Activated B cell treated with CpG ODN at 0.5 μM for 24 hours (primary cell): ENCODE measurements around the gene MEAF6. TPM values are rescaled to one million over a fixed set of nuclear protein-coding genes. Genes with fewer than 3 reads are reported as not detected.
A peak's percentile ranks its signal among the peaks of the same experiment; 100 is the strongest.

Experiments used
- ATAC-seq: fragments of 200-7000 bp; cut with Tn5 transposase; one replicate; pipeline ENCODE4 v1.10.0; 2021; ENCODE audit warnings: low read depth, mild to moderate bottlenecking, moderate library complexity
- CTCF ChIA-PET: fragments of 350-600 bp; sonication (Branson Sonifier 250); formaldehyde crosslinking; loops from one replicate; lab custom pipeline; 2021; ENCODE audit warnings: antibody characterized with exemption; lab: Charles Lee
- POLR2A ChIA-PET: fragments of 350-600 bp; sonication (Branson Sonifier 250); formaldehyde crosslinking; loops from one replicate; lab custom pipeline; 2021; ENCODE audit warnings: antibody characterized with exemption; lab: Charles Lee
- DNase-seq: peaks from one replicate; pipeline ENCODE4 v3.0.0; 2022
- H3K27ac Mint-ChIP-seq: one replicate; pipeline ENCODE4 v1.8.0; 2020; ENCODE audit warnings: mixed read lengths
- H3K27me3 Mint-ChIP-seq: one replicate; pipeline ENCODE4 v1.8.0; 2021; ENCODE audit warnings: mixed read lengths
- H3K36me3 Mint-ChIP-seq: one replicate; pipeline ENCODE4 v1.8.0; 2021; ENCODE audit warnings: low read depth, mixed read lengths
- H3K4me1 Mint-ChIP-seq: one replicate; pipeline ENCODE4 v1.8.0; 2021; ENCODE audit warnings: mixed read lengths
- H3K4me3 Mint-ChIP-seq: one replicate; pipeline ENCODE4 v1.8.0; 2020; ENCODE audit warnings: mild to moderate bottlenecking, mixed read lengths
- H3K9me3 Mint-ChIP-seq: one replicate; pipeline ENCODE4 v1.8.0; 2020; ENCODE audit warnings: mixed read lengths
- CTCF ChIP-seq: fragments of 200-600 bp; IDR thresholded peaks from one replicate; pipeline ENCODE4 v1.8.0; 2022; ENCODE audit warnings: antibody characterized with exemption, mild to moderate bottlenecking
- intact Hi-C: fragments of 100-400 bp; cut with micrococcal nuclease; formaldehyde crosslinking; loops from one replicate; pipeline ENCODE4 v1.15.1; 2024
- total RNA-seq: library from RNA; stranded (reverse); gene quantifications from 2 replicates; pipeline ENCODE4 v1.2.3, GENCODE V29; 2022

The MEAF6 gene
- total RNA-seq, 1 donor from 2014 or later: 59.9 TPM

GRCh38 chr1:37482796-37483744, 31.5 kb downstream of the MEAF6 start:
- peak overlapping the region; percentile 68 for H3K27ac Mint-ChIP-seq
- H3K4me3 Mint-ChIP-seq: no peak overlapping the region
- intact Hi-C loops: no loop called here
- no peak for TF ChIP-seq CTCF
- ATAC-seq: no peak
- peaks cover 67% of the 10 kb centered on the region for H3K36me3 Mint-ChIP-seq
- H3K27me3 Mint-ChIP-seq: no peaks in the 10 kb centered on the region
- DNase-seq: no peak
- ChIA-PET CTCF (no interaction called here), POLR2A (interaction anchor here (0.6 kb wide), 1 partner anchor 1249 kb away, joined by 3 read pairs; no protein-coding TSS in a partner anchor)
- H3K4me1 Mint-ChIP-seq: peaks cover 65% of the 10 kb centered on the region
- no peaks in the 10 kb centered on the region for H3K9me3 Mint-ChIP-seq

GRCh38 chr1:37482004-37482785, 32.4 kb downstream of the MEAF6 start:
- intact Hi-C loops: no loop called here
- Mint-ChIP-seq H3K36me3 (peaks cover 73% of the 10 kb centered on the region), H3K9me3 (no peaks in the 10 kb centered on the region), H3K27ac (peak overlapping the region; percentile 70), H3K27me3 (no peaks in the 10 kb centered on the region), H3K4me1 (peaks cover 68% of the 10 kb centered on the region), H3K4me3 (no peak overlapping the region)
- TF ChIP-seq CTCF: no peak
- DNase-seq (no peak), ATAC-seq (no peak)
- CTCF ChIA-PET: interaction anchor here (0.5 kb wide), 1 partner anchor 80 kb away, joined by 3 read pairs; no protein-coding TSS in a partner anchor
- POLR2A ChIA-PET: interaction anchor here (0.6 to 0.9 kb wide), 2 partner anchors 10 to 12 kb away, joined by 3 to 4 read pairs; no protein-coding TSS in a partner anchor

GRCh38 chr1:37481289-37482003, 33.1 kb downstream of the MEAF6 start:
- DNase-seq: no peak
- intact Hi-C loops: no loop called here
- no peak overlapping the region for H3K4me3 Mint-ChIP-seq

GRCh38 chr1:37480581-37481288, 33.8 kb downstream of the MEAF6 start:
- TF ChIP-seq CTCF: no peak
- Mint-ChIP-seq H3K4me3 (peak overlapping the region; percentile 32), H3K27ac (peak overlapping the region; percentile 92), H3K36me3 (peaks cover 87% of the 10 kb centered on the region), H3K27me3 (no peaks in the 10 kb centered on the region), H3K9me3 (no peaks in the 10 kb centered on the region), H3K4me1 (peaks cover 62% of the 10 kb centered on the region)
- ChIA-PET POLR2A (interaction anchor here (0.7 kb wide), 1 partner anchor 36 kb away, joined by 3 read pairs; no protein-coding TSS in a partner anchor), CTCF (no interaction called here)
- ATAC-seq (no peak), DNase-seq (no peak)
- intact Hi-C loops: no loop called here

More at GRCh38 chr1:37481289-37482003, 33.1 kb downstream of the MEAF6 start:
- TF ChIP-seq CTCF: no peak
- peak overlapping the region; percentile 92 for H3K27ac Mint-ChIP-seq
- peaks cover 65% of the 10 kb centered on the region for H3K4me1 Mint-ChIP-seq
- H3K36me3 Mint-ChIP-seq: peaks cover 80% of the 10 kb centered on the region
- H3K27me3 Mint-ChIP-seq: no peaks in the 10 kb centered on the region
- ATAC-seq: no peak
- H3K9me3 Mint-ChIP-seq: no peaks in the 10 kb centered on the region
- ChIA-PET CTCF (interaction anchor here (0.5 kb wide), 1 partner anchor 81 kb away, joined by 3 read pairs; no protein-coding TSS in a partner anchor), POLR2A (interaction anchor here (0.6 to 0.9 kb wide), 3 partner anchors 9 to 37 kb away, joined by 3 to 4 read pairs (median 3); no protein-coding TSS in a partner anchor)
